Suprapubic skin (tissue), 4 donors: Measurements from ENCODE around the gene ISOC1. TPM values are rescaled to one million over a fixed set of nuclear protein-coding genes. Genes with fewer than 3 reads are reported as not detected.

Source experiments
- DNase-seq, 2 donors: peaks; one replicate each; pipeline ENCODE4 v3.0.0-alpha.2; 2019; ENCODE audit warnings: low spot score in 2 of 2
- H3K27ac ChIP-seq: fragments of 200-600 bp; sonication (generic); one replicate; pipeline ENCODE4 v1.5.1; 2019
- H3K27me3 ChIP-seq: fragments of 200-600 bp; sonication (generic); one replicate; pipeline ENCODE4 v1.5.1; 2019
- H3K36me3 ChIP-seq: fragments of 200-600 bp; sonication (generic); one replicate; pipeline ENCODE4 v1.5.1; 2019
- H3K4me1 ChIP-seq: fragments of 200-600 bp; sonication (generic); one replicate; pipeline ENCODE4 v1.5.1; 2019
- H3K4me3 ChIP-seq: fragments of 200-600 bp; sonication (generic); one replicate; pipeline ENCODE4 v1.5.1; 2019; ENCODE audit warnings: mild to moderate bottlenecking
- H3K9me3 ChIP-seq: fragments of 200-600 bp; sonication (generic); one replicate; pipeline ENCODE4 v1.5.1; 2019
- EP300 ChIP-seq: sonication (generic); formaldehyde crosslinking; IDR thresholded peaks from one replicate; pipeline ENCODE4 v1.6.1; 2017; ENCODE audit warnings: antibody characterized with exemption
- POLR2A ChIP-seq, 2 donors: fragments of 450-650 bp; IDR thresholded peaks; one replicate each; pipeline ENCODE4 v1.6.1; 2017; ENCODE audit warnings: antibody characterized with exemption in 2 of 2, mild to moderate bottlenecking in 2 of 2, moderate library complexity in 2 of 2
- POLR2AphosphoS5 ChIP-seq, 3 donors: sonication (generic); formaldehyde crosslinking; IDR thresholded peaks; one replicate each; pipeline ENCODE4 v1.6.1; 2017; ENCODE audit warnings: antibody characterized with exemption in 3 of 3
- WGBS: methylation state at CpG from one replicate; pipeline ENCODE4 v1.1.5; 2018; 5-methylcytosine and 5-hydroxymethylcytosine counted together
- total RNA-seq, 4 donors: library from RNA; depleted of rRNA; stranded (reverse); fragments of >200 nt; gene quantifications; one replicate each; pipeline ENCODE4 v1.1.0, GENCODE V29; 2016
- TF ChIP-seq, protein P1 (sequence below), 2 donors: fragments of 200-600 bp in 1 of 2; fragments of 450-650 bp in 1 of 2; sonication (generic) in 1 of 2; IDR thresholded peaks; one replicate each; pipeline ENCODE4 v1.5.1; 2016 to 2019; ENCODE audit warnings: antibody characterized with exemption in 2 of 2, mild to moderate bottlenecking in 1 of 2, moderate library complexity in 1 of 2

ISOC1 gene
- total RNA-seq, 4 donors from 2014 or later = 39.8 to 67.1 (median 52.7) TPM

DNA sequence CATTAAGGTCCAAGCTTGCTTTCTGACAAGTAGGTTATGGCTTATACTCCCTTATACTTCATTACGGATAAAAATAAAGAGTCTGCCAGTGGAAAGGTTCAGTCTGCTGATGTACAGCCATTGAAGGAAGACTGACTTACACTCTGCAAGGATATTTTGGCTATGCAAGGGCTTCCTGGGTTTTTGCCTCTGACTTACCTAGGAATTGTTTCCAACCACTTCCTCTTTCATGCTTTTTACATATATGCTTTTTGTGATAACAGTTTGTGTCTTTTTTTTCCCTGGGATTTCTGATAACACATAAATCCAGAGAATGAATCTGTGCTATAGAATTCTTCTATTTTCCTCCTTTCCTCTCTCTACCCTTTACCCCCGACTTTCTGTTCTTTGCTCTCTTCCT is 16.8 kb downstream of the ISOC1 start:
- TF ChIP-seq POLR2A (IDR thresholded peaks at IDR 0.05) (no peak), EP300 (no peak)
- Histone ChIP-seq H3K4me1 (no peaks in the 10 kb centered on the region), H3K9me3 (no peaks in the 10 kb centered on the region), H3K4me3 (no peak overlapping the region), H3K27ac (no peak overlapping the region), H3K36me3 (peaks cover 10% of the 10 kb centered on the region), H3K27me3 (no peaks in the 10 kb centered on the region)
- no peak for DNase-seq
- WGBS = 93% methylated on average over 2 of the region's 2 CpGs

DNA sequence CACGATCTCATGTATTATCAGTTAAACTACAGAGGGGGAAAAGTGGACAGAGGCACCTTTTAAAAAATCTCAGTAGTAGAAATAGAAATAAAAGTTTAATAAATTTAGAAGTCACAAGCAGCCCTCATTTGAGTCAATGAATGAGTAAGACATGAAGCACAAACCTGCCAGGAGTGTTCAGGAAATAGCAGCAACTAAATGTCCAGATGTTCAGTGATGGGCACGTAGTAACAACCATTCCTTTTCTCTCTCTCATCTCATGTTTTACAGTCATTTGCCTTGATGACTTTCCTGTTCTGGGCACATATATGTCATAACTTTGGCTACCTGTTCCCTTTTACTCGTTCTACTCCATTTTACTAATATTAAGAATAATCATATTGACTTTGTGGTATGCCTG is 17.7 kb downstream of the ISOC1 start:
- no peaks in the 10 kb centered on the region for H3K9me3 ChIP-seq
- WGBS = 92% methylated on average over 3 of the region's 3 CpGs
- H3K27ac ChIP-seq = no peak overlapping the region
- H3K4me1 ChIP-seq = no peaks in the 10 kb centered on the region
- DNase-seq = no peak
- H3K4me3 ChIP-seq = no peak overlapping the region
- peaks cover 5% of the 10 kb centered on the region for H3K36me3 ChIP-seq
- no peaks in the 10 kb centered on the region for H3K27me3 ChIP-seq
- no peak for TF ChIP-seq EP300
- TF ChIP-seq, protein P1, sequence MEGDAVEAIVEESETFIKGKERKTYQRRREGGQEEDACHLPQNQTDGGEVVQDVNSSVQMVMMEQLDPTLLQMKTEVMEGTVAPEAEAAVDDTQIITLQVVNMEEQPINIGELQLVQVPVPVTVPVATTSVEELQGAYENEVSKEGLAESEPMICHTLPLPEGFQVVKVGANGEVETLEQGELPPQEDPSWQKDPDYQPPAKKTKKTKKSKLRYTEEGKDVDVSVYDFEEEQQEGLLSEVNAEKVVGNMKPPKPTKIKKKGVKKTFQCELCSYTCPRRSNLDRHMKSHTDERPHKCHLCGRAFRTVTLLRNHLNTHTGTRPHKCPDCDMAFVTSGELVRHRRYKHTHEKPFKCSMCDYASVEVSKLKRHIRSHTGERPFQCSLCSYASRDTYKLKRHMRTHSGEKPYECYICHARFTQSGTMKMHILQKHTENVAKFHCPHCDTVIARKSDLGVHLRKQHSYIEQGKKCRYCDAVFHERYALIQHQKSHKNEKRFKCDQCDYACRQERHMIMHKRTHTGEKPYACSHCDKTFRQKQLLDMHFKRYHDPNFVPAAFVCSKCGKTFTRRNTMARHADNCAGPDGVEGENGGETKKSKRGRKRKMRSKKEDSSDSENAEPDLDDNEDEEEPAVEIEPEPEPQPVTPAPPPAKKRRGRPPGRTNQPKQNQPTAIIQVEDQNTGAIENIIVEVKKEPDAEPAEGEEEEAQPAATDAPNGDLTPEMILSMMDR (IDR thresholded peaks at IDR 0.05) = no peak

DNA sequence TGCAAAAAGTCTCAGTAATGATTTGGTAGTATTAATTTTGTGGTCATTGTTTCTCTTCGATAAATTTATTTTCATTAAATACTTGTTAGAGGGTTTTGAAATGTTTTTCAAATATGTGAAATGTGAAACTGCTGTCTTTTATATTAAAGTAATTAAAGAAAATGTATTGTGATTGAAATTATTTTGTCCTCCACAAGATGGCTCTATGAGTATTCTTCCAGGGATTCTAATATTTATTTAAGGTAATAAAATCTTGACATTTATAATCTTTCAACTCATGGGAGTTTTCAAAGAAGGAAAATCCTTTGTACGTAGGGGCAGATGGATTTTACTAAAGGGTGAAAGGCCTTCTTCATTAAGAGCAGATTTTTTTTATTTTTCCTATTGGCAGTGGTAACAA is 19.3 kb downstream of the ISOC1 start:
- TF ChIP-seq EP300 (no peak), POLR2A (IDR thresholded peaks at IDR 0.05) (no peak), POLR2AphosphoS5 (IDR thresholded peaks at IDR 0.05) (no peak)
- TF ChIP-seq, protein P1 (IDR thresholded peaks at IDR 0.05) = no peak
- Histone ChIP-seq H3K36me3 (peaks cover under 1% of the 10 kb centered on the region), H3K4me3 (no peak overlapping the region), H3K9me3 (no peaks in the 10 kb centered on the region), H3K4me1 (peaks cover 2% of the 10 kb centered on the region), H3K27ac (no peak overlapping the region), H3K27me3 (no peaks in the 10 kb centered on the region)
- no peak for DNase-seq
- 60% methylated on average over 2 of the region's 2 CpGs for WGBS

DNA sequence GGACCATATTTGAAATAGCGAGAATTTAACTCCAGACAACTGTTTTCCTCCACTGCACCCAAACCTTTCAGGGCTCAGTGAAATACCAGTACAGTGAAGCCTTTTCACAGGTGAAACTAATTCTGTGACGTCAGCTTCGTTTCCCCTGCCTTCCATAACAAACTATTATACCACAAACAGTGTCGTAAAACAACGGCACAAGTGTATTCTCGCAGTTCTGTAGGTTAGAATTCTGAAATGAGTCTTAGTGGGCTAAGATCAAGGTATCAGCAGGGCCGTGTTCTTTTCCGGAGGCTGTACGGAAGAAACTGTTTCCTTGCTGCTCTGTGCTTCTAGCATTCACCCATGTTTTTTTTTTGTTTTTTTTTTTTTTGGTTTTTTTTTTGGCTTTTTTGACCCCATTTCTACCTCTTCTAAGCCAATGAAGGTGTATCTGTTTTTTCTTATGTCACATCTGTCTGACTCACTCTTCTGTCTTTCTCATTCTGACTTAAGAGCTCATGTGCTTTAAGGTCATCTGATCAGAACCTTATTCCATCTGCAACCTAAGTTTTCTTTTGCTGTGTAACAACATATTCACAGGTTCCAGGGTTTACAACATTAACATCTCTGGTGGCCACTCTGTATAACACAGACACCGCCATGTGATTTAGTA is 20.1 kb downstream of the ISOC1 start:
- 91% methylated on average over 10 of the region's 10 CpGs for WGBS
- no peak for DNase-seq
- H3K36me3 ChIP-seq = no peaks in the 10 kb centered on the region
- TF ChIP-seq, protein P1 (IDR thresholded peaks at IDR 0.05) = no peak
- TF ChIP-seq POLR2AphosphoS5 (IDR thresholded peaks at IDR 0.05) = no peak
- no peak for TF ChIP-seq EP300
- H3K27ac ChIP-seq = no peak overlapping the region
- H3K9me3 ChIP-seq = no peaks in the 10 kb centered on the region
- peaks cover 2% of the 10 kb centered on the region for H3K4me1 ChIP-seq
- H3K4me3 ChIP-seq = no peak overlapping the region
- H3K27me3 ChIP-seq = no peaks in the 10 kb centered on the region

DNA sequence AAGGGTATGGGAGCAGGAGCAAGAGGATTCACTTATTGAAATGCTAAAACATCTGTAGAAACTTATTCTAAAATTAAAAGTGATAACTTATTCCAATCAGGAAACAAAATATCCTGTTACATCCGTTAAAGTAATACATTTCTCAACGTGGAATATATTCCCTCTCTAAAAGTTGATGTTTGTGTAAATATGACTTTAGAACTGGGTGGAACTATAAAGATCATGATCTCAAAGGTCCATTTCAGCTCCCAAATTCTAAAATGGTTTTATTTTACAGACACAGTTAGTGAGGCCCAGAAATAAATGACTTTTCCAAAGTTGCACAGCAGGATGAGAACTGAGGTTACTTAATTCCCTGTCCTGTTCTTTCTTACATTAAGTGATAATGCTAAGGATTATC is 21.1 kb downstream of the ISOC1 start:
- TF ChIP-seq EP300 (no peak), POLR2A (IDR thresholded peaks at IDR 0.05) (no peak), POLR2AphosphoS5 (IDR thresholded peaks at IDR 0.05) (no peak)
- TF ChIP-seq, protein P1 (IDR thresholded peaks at IDR 0.05) = no peak
- Histone ChIP-seq H3K4me3 (no peak overlapping the region), H3K4me1 (peaks cover 2% of the 10 kb centered on the region), H3K36me3 (no peaks in the 10 kb centered on the region), H3K27me3 (no peaks in the 10 kb centered on the region), H3K27ac (no peak overlapping the region), H3K9me3 (no peaks in the 10 kb centered on the region)
- no peak for DNase-seq
- WGBS = 77% methylated on average over 2 of the region's 2 CpGs

DNA sequence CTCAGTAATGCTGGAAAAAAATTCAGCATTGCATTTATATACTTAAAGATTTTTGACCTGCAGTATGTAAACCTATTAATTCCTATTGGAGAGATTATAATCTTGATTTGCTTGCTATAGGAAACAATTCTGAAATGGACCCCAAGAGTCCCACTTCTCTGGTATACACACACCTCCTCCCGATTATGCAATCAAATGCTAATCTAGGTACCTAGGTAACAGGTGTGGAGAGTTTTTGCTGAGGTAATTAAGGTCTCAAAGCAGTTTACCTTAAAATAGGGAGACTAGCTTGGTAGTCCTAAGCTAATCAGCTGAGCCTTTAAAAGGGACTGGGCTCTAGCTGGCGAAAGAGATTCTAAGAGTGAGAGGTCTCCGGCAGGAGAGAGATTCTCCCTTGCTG is 22.2 kb downstream of the ISOC1 start:
- WGBS = 93% methylated on average over 3 of the region's 3 CpGs
- TF ChIP-seq POLR2A (IDR thresholded peaks at IDR 0.05) = no peak
- TF ChIP-seq, protein P1 (IDR thresholded peaks at IDR 0.05) = no peak
- no peak for TF ChIP-seq EP300
- no peak for TF ChIP-seq POLR2AphosphoS5 (IDR thresholded peaks at IDR 0.05)
- no peak for DNase-seq
- Histone ChIP-seq H3K27me3 (no peaks in the 10 kb centered on the region), H3K4me3 (no peak overlapping the region), H3K9me3 (no peaks in the 10 kb centered on the region), H3K27ac (no peak overlapping the region), H3K4me1 (peaks cover 2% of the 10 kb centered on the region), H3K36me3 (no peaks in the 10 kb centered on the region)
